Lung (tissue), 12 donors: ENCODE data around the gene CSMD2. TPM values are rescaled to one million over a fixed set of nuclear protein-coding genes. Genes with fewer than 3 reads are reported as not detected.

Source experiments
- ATAC-seq: fragments of 200-7000 bp; cut with Tn5 transposase; one replicate; pipeline ENCODE4 v1.9.1; 2020; ENCODE audit warnings: moderate number of reproducible peaks; ENCODE audit not compliant: insufficient read depth, low FRiP score
- DNase-seq, 3 donors: peaks; one replicate each; pipeline ENCODE4 v3.0.0-alpha.2; 2013 to 2017
- H3K27ac ChIP-seq, 2 donors: one replicate each; pipeline ENCODE4 v1.5.1; 2013; ENCODE audit warnings: mild to moderate bottlenecking in 2 of 2, moderate library complexity in 2 of 2, control low read depth in 1 of 2, inconsistent platforms in 1 of 2, low read depth in 1 of 2, low read length in 1 of 2
- H3K27me3 ChIP-seq, 3 donors: one replicate each; pipeline ENCODE4 v1.5.1; 2013; ENCODE audit warnings: low read length in 2 of 3; ENCODE audit not compliant: control insufficient read depth in 3 of 3, insufficient read depth in 3 of 3
- H3K36me3 ChIP-seq, 4 donors: one replicate each; pipeline ENCODE4 v1.5.1; 2013; ENCODE audit warnings: low read length in 4 of 4, mild to moderate bottlenecking in 1 of 4, moderate library complexity in 1 of 4; ENCODE audit not compliant: control insufficient read depth in 4 of 4, insufficient read depth in 4 of 4
- H3K4me1 ChIP-seq, 5 donors: one replicate each; pipeline ENCODE4 v1.5.1; 2013; ENCODE audit warnings: low read length in 5 of 5, mild to moderate bottlenecking in 2 of 5, moderate library complexity in 1 of 5; ENCODE audit not compliant: control insufficient read depth in 5 of 5, insufficient read depth in 5 of 5
- H3K4me3 ChIP-seq: one replicate; pipeline ENCODE4 v1.5.1; 2013; ENCODE audit warnings: mild to moderate bottlenecking, control low read depth, moderate library complexity
- H3K9ac ChIP-seq, 2 donors: one replicate each; pipeline ENCODE4 v1.5.1; 2013; ENCODE audit warnings: low read length in 2 of 2, control low read depth in 1 of 2; ENCODE audit not compliant: insufficient read depth in 1 of 2
- H3K9me3 ChIP-seq, 4 donors: one replicate each; pipeline ENCODE4 v1.5.1; 2013; ENCODE audit warnings: low read length in 3 of 4, mild to moderate bottlenecking in 1 of 4, moderate library complexity in 1 of 4; ENCODE audit not compliant: control insufficient read depth in 4 of 4, insufficient read depth in 3 of 4
- WGBS, 2 donors: extraction: QIAGEN DNeasy Blood & Tissue Kit; methylation state at CpG; one replicate each; pipeline ENCODE4 v1.1.7; 2013; 5-methylcytosine and 5-hydroxymethylcytosine counted together
- polyA plus RNA-seq, 2 donors: library from polyadenylated mRNA; stranded (reverse); fragments of 200-250 nt; gene quantifications; one replicate each; pipeline ENCODE4 v1.2.1, GENCODE V29; 2013
- total RNA-seq, 2 donors: library from RNA; depleted of rRNA in 1 of 2; stranded (reverse); fragments of >200 nt in 1 of 2; gene quantifications; one replicate each; pipeline ENCODE4 v1.2.1, GENCODE V29; 2014 to 2021
- TF ChIP-seq, protein P1 (sequence below): IDR thresholded peaks from 2 replicates; pipeline ENCODE4 v1.5.1; 2012; ENCODE audit warnings: mild to moderate bottlenecking; ENCODE audit errors: control extremely low read depth, extremely low read depth
- donor health status: control.
- donor health status: control.
- donor health status: Bipolar disorder and iron deficiency.
- donor health status: healthy.
- donor health status: DM: yes; HTN: yes; CAD: no.

The CSMD2 gene
- total and polyA plus RNA-seq, 4 donors, result 0.11 to 1.2 (median 0.39) TPM

DNA sequence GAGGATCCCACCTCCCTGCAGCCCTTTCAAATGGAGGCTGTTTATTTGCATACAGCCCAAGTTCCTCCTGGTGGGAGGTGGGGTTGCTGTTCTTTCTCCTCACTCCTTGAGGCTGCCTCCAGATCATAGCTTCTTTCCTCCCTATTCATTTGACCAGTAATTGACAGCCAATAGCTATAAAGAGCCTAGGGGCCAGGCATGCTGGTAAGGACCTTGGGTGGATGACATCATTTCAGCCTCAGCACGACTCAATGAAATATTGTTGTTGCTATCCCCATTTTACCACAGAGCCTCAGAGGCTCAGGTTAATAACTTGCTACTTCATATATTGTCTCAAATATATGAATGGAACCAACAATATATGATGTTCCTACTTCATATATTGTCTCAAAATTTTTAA is 661.5 kb downstream of the CSMD2 start:
- H3K27ac ChIP-seq, result no peak overlapping the region

DNA sequence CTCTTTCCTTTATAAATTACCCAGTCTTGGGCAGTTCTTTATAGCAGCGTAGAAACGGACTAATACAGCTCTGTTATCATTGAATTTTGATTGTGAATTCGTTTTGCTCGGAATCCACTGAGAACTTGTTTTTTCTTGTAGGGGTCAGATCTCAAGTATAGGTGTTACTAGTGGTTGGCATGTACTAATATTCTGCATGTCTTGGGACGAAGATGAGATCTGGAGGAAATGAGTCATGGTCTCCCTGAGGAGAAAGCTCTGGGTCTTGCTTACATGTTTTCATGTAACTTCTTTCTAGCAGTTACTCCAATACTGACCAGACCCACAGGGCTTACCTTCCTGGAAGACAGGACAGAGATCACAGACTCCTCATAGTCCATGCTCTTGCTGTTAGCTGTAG is 662.3 kb downstream of the CSMD2 start:
- WGBS, 2 donors, result 68 to 80% methylated on average over 5 of the region's 5 CpGs
- Histone ChIP-seq H3K4me1 (no peaks in the 10 kb centered on the region), H3K36me3 (peaks cover 0 to 2% (median 0%) of the 10 kb centered on the region in 4 donors), H3K4me3 (no peak overlapping the region), H3K27ac (no peak overlapping the region), H3K9ac (no peak overlapping the region), H3K27me3 (no peaks in the 10 kb centered on the region), H3K9me3 (peaks cover 0 to 15% (median under 1%) of the 10 kb centered on the region in 4 donors)
- TF ChIP-seq, protein P1, sequence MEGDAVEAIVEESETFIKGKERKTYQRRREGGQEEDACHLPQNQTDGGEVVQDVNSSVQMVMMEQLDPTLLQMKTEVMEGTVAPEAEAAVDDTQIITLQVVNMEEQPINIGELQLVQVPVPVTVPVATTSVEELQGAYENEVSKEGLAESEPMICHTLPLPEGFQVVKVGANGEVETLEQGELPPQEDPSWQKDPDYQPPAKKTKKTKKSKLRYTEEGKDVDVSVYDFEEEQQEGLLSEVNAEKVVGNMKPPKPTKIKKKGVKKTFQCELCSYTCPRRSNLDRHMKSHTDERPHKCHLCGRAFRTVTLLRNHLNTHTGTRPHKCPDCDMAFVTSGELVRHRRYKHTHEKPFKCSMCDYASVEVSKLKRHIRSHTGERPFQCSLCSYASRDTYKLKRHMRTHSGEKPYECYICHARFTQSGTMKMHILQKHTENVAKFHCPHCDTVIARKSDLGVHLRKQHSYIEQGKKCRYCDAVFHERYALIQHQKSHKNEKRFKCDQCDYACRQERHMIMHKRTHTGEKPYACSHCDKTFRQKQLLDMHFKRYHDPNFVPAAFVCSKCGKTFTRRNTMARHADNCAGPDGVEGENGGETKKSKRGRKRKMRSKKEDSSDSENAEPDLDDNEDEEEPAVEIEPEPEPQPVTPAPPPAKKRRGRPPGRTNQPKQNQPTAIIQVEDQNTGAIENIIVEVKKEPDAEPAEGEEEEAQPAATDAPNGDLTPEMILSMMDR, result no peak
- DNase-seq, result no peak
- no peak for ATAC-seq

More for the DNA sequence above, 661.5 kb downstream of the CSMD2 start:
- Histone ChIP-seq H3K9ac (no peak overlapping the region), H3K36me3 (no peaks in the 10 kb centered on the region), H3K4me3 (no peak overlapping the region), H3K9me3 (peaks cover 0 to 8% (median 0%) of the 10 kb centered on the region in 4 donors), H3K4me1 (no peaks in the 10 kb centered on the region), H3K27me3 (no peaks in the 10 kb centered on the region)
- no peak for DNase-seq
- WGBS, 2 donors, result 88 to 92% methylated on average over 1 of the region's 1 CpG
- TF ChIP-seq, protein P1, result no peak
- no peak for ATAC-seq

DNA sequence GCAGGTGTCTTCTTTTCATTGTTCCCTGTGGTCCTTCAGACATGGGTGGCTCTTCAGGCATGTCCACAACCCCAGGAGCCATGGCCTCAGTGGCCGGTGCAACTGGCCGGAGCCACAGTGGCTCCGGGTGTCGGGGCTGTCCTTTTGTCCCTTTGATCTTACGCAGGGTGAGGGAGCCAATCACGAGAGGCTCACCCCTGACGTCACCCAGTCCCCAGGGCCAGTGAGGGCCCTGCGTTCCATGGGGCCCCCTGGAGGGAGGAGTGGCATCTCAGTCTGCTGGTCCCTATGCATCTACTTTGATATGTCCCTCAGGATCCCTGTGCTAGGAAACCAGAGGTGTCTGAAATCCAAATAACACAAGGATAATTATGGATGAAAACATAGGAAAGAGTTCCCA is 663.3 kb downstream of the CSMD2 start:
- Histone ChIP-seq H3K27me3 (no peaks in the 10 kb centered on the region), H3K36me3 (peaks cover 0 to 10% (median 0%) of the 10 kb centered on the region in 4 donors), H3K27ac (no peak overlapping the region), H3K4me3 (no peak overlapping the region), H3K4me1 (no peaks in the 10 kb centered on the region), H3K9me3 (peaks cover 0 to 24% (median 3%) of the 10 kb centered on the region in 4 donors), H3K9ac (no peak overlapping the region)
- WGBS, 2 donors, result 93 to 96% methylated on average over 8 of the region's 8 CpGs
- TF ChIP-seq, protein P1, result no peak
- no peak for ATAC-seq
- DNase-seq, result no peak

DNA sequence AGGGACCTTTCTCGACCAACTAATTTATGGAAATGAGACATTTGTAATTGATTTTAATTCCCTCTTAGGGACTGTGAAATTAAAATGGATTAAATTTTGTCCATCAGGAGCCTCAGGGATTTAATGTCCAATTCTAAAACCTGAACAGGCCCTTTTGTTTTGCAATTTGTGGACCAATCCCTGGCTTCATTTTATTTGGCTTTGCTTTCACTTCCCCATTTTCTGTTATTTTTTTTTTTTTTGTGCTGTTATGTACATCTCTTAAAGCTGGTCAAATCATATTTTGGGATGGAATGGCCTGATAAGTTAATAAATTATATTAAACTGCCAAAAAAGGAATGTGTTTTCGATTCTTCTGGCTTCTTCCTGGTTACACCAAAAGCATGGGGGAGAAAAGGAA is 663.7 kb downstream of the CSMD2 start:
- H3K9ac ChIP-seq, result no peak overlapping the region
- no peak for DNase-seq
- H3K36me3 ChIP-seq, result peaks cover 0 to 14% (median 0%) of the 10 kb centered on the region in 4 donors
- H3K27me3 ChIP-seq, result no peaks in the 10 kb centered on the region
- H3K4me3 ChIP-seq, result no peak overlapping the region
- H3K4me1 ChIP-seq, result no peaks in the 10 kb centered on the region
- peaks cover 0 to 27% (median 3%) of the 10 kb centered on the region in 4 donors for H3K9me3 ChIP-seq
- TF ChIP-seq, protein P1, result no peak
- 86 to 90% methylated on average over 2 of the region's 2 CpGs for WGBS, 2 donors
- ATAC-seq, result no peak
- no peak overlapping the region for H3K27ac ChIP-seq
